HCT116 (cell line): ENCODE measurements around the gene RPS27L. TPM values are rescaled to one million over a fixed set of nuclear protein-coding genes. Genes with fewer than 3 reads are reported as not detected.

ENCODE experiments used
- ATAC-seq: fragments of 200-7000 bp; cut with Tn5 transposase; 2 replicates; pipeline ENCODE4 v1.9.1; 2020; ENCODE audit warnings: mild to moderate bottlenecking, moderate library complexity
- BruUV-seq: library from RNA; stranded (reverse); fragments of 400-500 nt; replicated peaks from 2 replicates; lab custom pipeline; 2021; lab: Mats Ljungman, UMichigan
- CTCF ChIA-PET: fragments of 300-600 bp; sonication (Branson Sonifier 250); formaldehyde crosslinking; loops from one replicate; lab custom pipeline; 2021; ENCODE audit warnings: antibody characterized with exemption; lab: Charles Lee
- POLR2A ChIA-PET: fragments of 300-600, 350-600 bp; sonication (Branson Sonifier 250); formaldehyde crosslinking; loops from one replicate; lab custom pipeline; 2021; ENCODE audit warnings: antibody characterized with exemption; lab: Charles Lee
- RAD21 ChIA-PET, 2 experiments: fragments of 300-600 bp; sonication (Branson Sonifier 250); formaldehyde crosslinking; loops; one replicate each; lab custom pipeline; 2023; ENCODE audit warnings: low total read pairs in 2 of 2; ENCODE audit not compliant: uncharacterized antibody in 2 of 2, unreplicated experiment in 2 of 2, low non-redundant PET in 1 of 2; lab: Charles Lee
- DNase-seq: peaks from one replicate; pipeline ENCODE4 v3.0.0-alpha.2; 2010; ENCODE audit warnings: low read depth, low spot score
- H2AFZ ChIP-seq: fragments of 200-600 bp; shearing (Covaris generic), sonication (generic); 2 replicates; pipeline ENCODE4 v1.6.1; 2017; ENCODE audit warnings: low read depth, mixed run types, mixed read lengths, antibody characterized with exemption, low read length; ENCODE audit not compliant: poor library complexity, severe bottlenecking
- H3K27ac ChIP-seq: 2 replicates; pipeline ENCODE4 v1.5.1; 2012; ENCODE audit warnings: low read depth, low read length
- H3K27me3 ChIP-seq: fragments of 200-600 bp; sonication (generic); 2 replicates; pipeline ENCODE4 v1.6.1; 2016; ENCODE audit warnings: mixed run types, low read length, mixed read lengths; ENCODE audit not compliant: insufficient read depth
- H3K36me3 ChIP-seq, 2 experiments: fragments of 200-500 bp in 1 of 2; fragments of 200-600 bp in 1 of 2; sonication (Bioruptor generic) in 1 of 2; sonication (generic) in 1 of 2; 2 replicates each; pipeline versions ENCODE4 v1.5.1 to v1.6.1; 2014 to 2016; ENCODE audit warnings: low read length in 2 of 2, inconsistent platforms in 1 of 2, mixed read lengths in 1 of 2, mixed run types in 1 of 2; ENCODE audit not compliant: insufficient read depth in 2 of 2, control insufficient read depth in 1 of 2
- H3K4me1 ChIP-seq, 2 experiments: fragments of 200-600 bp in 1 of 2; sonication (generic) in 1 of 2; 2 replicates each; pipeline versions ENCODE4 v1.5.1 to v1.6.1; 2012 to 2017; ENCODE audit warnings: low read length in 2 of 2, inconsistent platforms in 1 of 2, mild to moderate bottlenecking in 1 of 2, mixed read lengths in 1 of 2, mixed run types in 1 of 2, moderate library complexity in 1 of 2; ENCODE audit not compliant: insufficient read depth in 2 of 2, control insufficient read depth in 1 of 2
- H3K4me2 ChIP-seq: fragments of 200-600 bp; sonication (generic); 2 replicates; pipeline ENCODE4 v1.6.1; 2017; ENCODE audit warnings: mixed run types, low read length, mixed read lengths
- H3K4me3 ChIP-seq, 2 experiments: fragments of 200-600 bp in 1 of 2; sonication (generic) in 1 of 2; replicated peaks in 1 of 2; 2 replicates each; pipeline ENCODE4 v1.5.1; 2011 to 2016; ENCODE audit warnings: low read length in 2 of 2, control low read depth in 1 of 2, low read depth in 1 of 2, mild to moderate bottlenecking in 1 of 2, mixed read lengths in 1 of 2, mixed run types in 1 of 2
- H3K79me2 ChIP-seq: fragments of 200-600 bp; sonication (generic); 2 replicates; pipeline ENCODE4 v1.6.1; 2017; ENCODE audit warnings: mild to moderate bottlenecking, mixed run types, low read length, moderate library complexity, mixed read lengths; ENCODE audit not compliant: insufficient read depth
- H3K9ac ChIP-seq: fragments of 200-600 bp; sonication (generic); 2 replicates; pipeline ENCODE4 v1.6.1; 2016; ENCODE audit warnings: low read length, mixed read lengths
- H3K9me2 ChIP-seq: fragments of 200-600 bp; sonication (generic), shearing (Covaris generic); 2 replicates; pipeline ENCODE4 v1.6.1; 2017; ENCODE audit warnings: mixed run types, mild to moderate bottlenecking, moderate library complexity; ENCODE audit not compliant: insufficient read depth
- H3K9me3 ChIP-seq, 2 experiments: fragments of 200-500 bp in 1 of 2; fragments of 200-600 bp in 1 of 2; sonication (Bioruptor generic) in 1 of 2; sonication (generic) in 1 of 2; 2 replicates each; pipeline ENCODE4 v1.6.1; 2014 to 2017; ENCODE audit warnings: low read length in 2 of 2, mixed read lengths in 2 of 2, inconsistent platforms in 1 of 2, low read depth in 1 of 2, mild to moderate bottlenecking in 1 of 2, mixed run types in 1 of 2, moderate library complexity in 1 of 2; ENCODE audit not compliant: control insufficient read depth in 1 of 2, insufficient read depth in 1 of 2
- H4K20me1 ChIP-seq: fragments of 200-600 bp; sonication (generic), shearing (Covaris generic); 2 replicates; pipeline ENCODE4 v1.6.1; 2017; ENCODE audit warnings: mixed run types, mild to moderate bottlenecking, moderate library complexity; ENCODE audit not compliant: insufficient read depth
- ATF3 ChIP-seq: IDR thresholded peaks from 2 replicates; pipeline ENCODE4 v1.6.1; 2012
- CBX3 ChIP-seq: IDR thresholded peaks from 2 replicates; pipeline ENCODE4 v1.6.1; 2012; ENCODE audit warnings: low read depth
- CEBPB ChIP-seq: IDR thresholded peaks from 2 replicates; pipeline ENCODE4 v1.6.1; 2012; ENCODE audit warnings: low read depth
- CTCF ChIP-seq, 3 experiments: fragments of 200-600 bp in 1 of 3; sonication (generic) in 1 of 3; IDR thresholded peaks in 2 of 3; conservative IDR thresholded peaks in 1 of 3; 2 replicates each; pipeline ENCODE4 v1.5.1; 2012 to 2017; ENCODE audit warnings: low read depth in 2 of 3, low read length in 2 of 3, antibody characterized with exemption in 1 of 3, borderline replicate concordance in 1 of 3, control low read depth in 1 of 3, mild to moderate bottlenecking in 1 of 3, mixed read lengths in 1 of 3, mixed run types in 1 of 3, moderate library complexity in 1 of 3; ENCODE audit not compliant: insufficient read depth in 1 of 3
- EGR1 ChIP-seq: IDR thresholded peaks from 2 replicates; pipeline ENCODE4 v1.6.1; 2012; ENCODE audit warnings: low read depth
- ELF1 ChIP-seq: IDR thresholded peaks from 2 replicates; pipeline ENCODE4 v1.6.1; 2012; ENCODE audit warnings: low read depth, borderline replicate concordance
- EZH2phosphoT487 ChIP-seq: fragments of 200-600 bp; IDR thresholded peaks from 2 replicates; pipeline ENCODE4 v1.6.1; 2018; ENCODE audit warnings: antibody characterized with exemption, borderline replicate concordance
- POLR2A ChIP-seq: IDR thresholded peaks from 2 replicates; pipeline ENCODE4 v1.7.0; 2011; ENCODE audit warnings: borderline replicate concordance; ENCODE audit not compliant: insufficient read depth, insufficient read length; ENCODE audit errors: extremely low read depth
- POLR2AphosphoS5 ChIP-seq: IDR thresholded peaks from 2 replicates; pipeline ENCODE4 v1.6.1; 2011; ENCODE audit warnings: mild to moderate bottlenecking, low read depth, low read length, moderate library complexity
- SP1 ChIP-seq: IDR thresholded peaks from 2 replicates; pipeline ENCODE4 v1.6.1; 2012; ENCODE audit warnings: low read depth
- YY1 ChIP-seq: IDR thresholded peaks from 2 replicates; pipeline ENCODE4 v1.6.1; 2011; ENCODE audit warnings: low read length, low read depth, moderate library complexity, mild to moderate bottlenecking; ENCODE audit not compliant: insufficient replicate concordance; ENCODE audit errors: extremely low read depth
- ZBTB33 ChIP-seq: IDR thresholded peaks from 2 replicates; pipeline ENCODE4 v1.6.1; 2011; ENCODE audit warnings: mild to moderate bottlenecking, low read length, moderate library complexity; ENCODE audit not compliant: insufficient replicate concordance; ENCODE audit errors: extremely low read depth
- ZNF274 ChIP-seq: fragments of 200-500 bp; sonication (Bioruptor generic); IDR thresholded peaks from 2 replicates; pipeline ENCODE4 v1.6.1; 2014; ENCODE audit warnings: mild to moderate bottlenecking, low read depth, low read length, inconsistent platforms
- intact Hi-C: fragments of 100-400 bp; cut with micrococcal nuclease; formaldehyde crosslinking; loops from 2 replicates; pipeline ENCODE4 v1.10.0; 2022
- total RNA-seq: library from RNA; stranded (reverse); gene quantifications from one replicate; pipeline ENCODE4 v1.2.1, GENCODE V29; 2021; ENCODE audit not compliant: unreplicated experiment

The RPS27L gene
- total RNA-seq, 1 experiment from 2014 or later, result 139 TPM

- Histone ChIP-seq H3K79me2 (no peaks in the 10 kb centered on the region), H2AFZ (no peak overlapping the region), H3K4me3 (no peak overlapping the region), H3K27ac (no peak overlapping the region), H4K20me1 (no peaks in the 10 kb centered on the region), H3K4me2 (no peak overlapping the region), H3K9me2 (no peaks in the 10 kb centered on the region), H3K4me1 (no peaks in the 10 kb centered on the region), H3K27me3 (no peaks in the 10 kb centered on the region), H3K9me3 (no peaks in the 10 kb centered on the region), H3K9ac (no peak overlapping the region), H3K36me3 (no peaks in the 10 kb centered on the region)
- BruUV-seq, result no TSS peak
- no peak for ATAC-seq
- no peak for DNase-seq
- no peak for TF ChIP-seq EZH2phosphoT487
- no peak for TF ChIP-seq CEBPB
- TF ChIP-seq POLR2A, result no peak
- no peak for TF ChIP-seq CBX3
- no peak for TF ChIP-seq SP1
- no peak for TF ChIP-seq ATF3
- TF ChIP-seq CTCF (IDR thresholded peaks at IDR 0.05 in 2 of 3, conservative IDR thresholded peaks at IDR 0.05 in 1 of 3; ENCODE audit: borderline replicate concordance in 1 of 3, insufficient read depth in 1 of 3, low read depth in 2 of 3, low read length in 2 of 3), result no peak
- no peak for TF ChIP-seq EGR1
- TF ChIP-seq POLR2AphosphoS5, result no peak
- TF ChIP-seq ELF1, result no peak
- TF ChIP-seq ZBTB33, result no peak
- TF ChIP-seq ZNF274, result no peak
- no peak for TF ChIP-seq YY1
- ChIA-PET POLR2A (no interaction called here), RAD21 (no interaction called here), CTCF (no interaction called here)
- intact Hi-C loops, result no loop called here
Measured at GRCh38 chr15:63198371-63199250, 41.3 kb upstream of the RPS27L start.
